GM12878 (cell line): Measurements from ENCODE around the gene MYL12A. TPM values are rescaled to one million over a fixed set of nuclear protein-coding genes. Genes with fewer than 3 reads are reported as not detected.

Source experiments
- ATAC-seq: fragments of 200-7000 bp; cut with Tn5 transposase; 3 replicates; pipeline ENCODE4 v1.9.1; 2020; ENCODE audit warnings: mild to moderate bottlenecking, moderate library complexity
- BruUV-seq: library from RNA; stranded (reverse); fragments of 400-500 nt; replicated peaks from 2 replicates; lab custom pipeline; 2021; lab: Mats Ljungman, UMichigan
- CTCF ChIA-PET: fragments of 300-600 bp; sonication (Branson Sonifier 250); formaldehyde crosslinking; extraction: SDS; loops from one replicate; lab custom pipeline; 2021; ENCODE audit warnings: inconsistent platforms; lab: Yijun Ruan, JAX
- POLR2A ChIA-PET: fragments of 350-600 bp; formaldehyde crosslinking; extraction: SDS; loops from one replicate; lab custom pipeline; 2021; ENCODE audit warnings: inconsistent platforms; lab: Charles Lee
- RAD21 ChIA-PET: fragments of 300-600 bp; sonication (Branson Sonifier 250); formaldehyde crosslinking; loops from one replicate; lab custom pipeline; 2023; ENCODE audit warnings: antibody characterized with exemption; ENCODE audit not compliant: unreplicated experiment; lab: Charles Lee
- SMC1A ChIA-PET: fragments of 300-600 bp; sonication (Branson Sonifier 250); formaldehyde crosslinking; loops from one replicate; lab custom pipeline; 2023; ENCODE audit not compliant: unreplicated experiment, uncharacterized antibody; lab: Charles Lee
- DNase-seq: peaks from one replicate; pipeline ENCODE4 v3.0.0-alpha.2; 2011; ENCODE audit warnings: low read depth, low spot score
- FAIRE-seq: peaks from 3 replicates; lab custom pipeline; 2011; peaks lifted over from hg19 to GRCh38; lab: Jason Lieb, UNC
- H2AFZ ChIP-seq: 2 replicates; pipeline ENCODE4 v1.6.0; 2011; ENCODE audit warnings: low read depth, low read length, control low read depth; ENCODE audit not compliant: control insufficient read depth
- H3K27ac ChIP-seq: 2 replicates; pipeline ENCODE4 v1.5.1; 2011; ENCODE audit warnings: control low read depth; ENCODE audit not compliant: control insufficient read depth, insufficient read depth
- H3K27me3 ChIP-seq, 2 experiments: replicated peaks in 1 of 2; 2 replicates each; pipeline versions ENCODE4 v1.6.0 to v1.6.1; 2011; ENCODE audit warnings: low read length in 1 of 2; ENCODE audit not compliant: control insufficient read depth in 2 of 2, insufficient read depth in 2 of 2
- H3K36me3 ChIP-seq, 2 experiments: 2 replicates each; pipeline ENCODE4 v1.5.1; 2011; ENCODE audit warnings: low read length in 1 of 2; ENCODE audit not compliant: control insufficient read depth in 2 of 2, insufficient read depth in 2 of 2
- H3K4me1 ChIP-seq: 2 replicates; pipeline ENCODE4 v1.6.1; 2011; ENCODE audit warnings: mild to moderate bottlenecking, low read length, moderate library complexity, mixed read lengths; ENCODE audit not compliant: control insufficient read depth, insufficient read depth
- H3K4me2 ChIP-seq: 2 replicates; pipeline ENCODE4 v1.6.0; 2011; ENCODE audit warnings: control low read depth; ENCODE audit not compliant: control insufficient read depth, insufficient read depth
- H3K4me3 ChIP-seq: fragments of 200-600 bp; sonication (generic); 2 replicates; pipeline ENCODE4 v1.5.1; 2016
- H3K79me2 ChIP-seq: 2 replicates; pipeline ENCODE4 v1.6.0; 2011; ENCODE audit warnings: low read length; ENCODE audit not compliant: control insufficient read depth, insufficient read depth
- H3K9ac ChIP-seq: 2 replicates; pipeline ENCODE4 v1.8.0; 2011; ENCODE audit warnings: low read length, control low read depth, mixed read lengths; ENCODE audit not compliant: control insufficient read depth, insufficient read depth
- H3K9me3 ChIP-seq: replicated peaks from 3 replicates; pipeline ENCODE4 v1.5.1; 2011; ENCODE audit warnings: mild to moderate bottlenecking, low read length; ENCODE audit not compliant: control insufficient read depth, insufficient read depth
- H4K20me1 ChIP-seq: 2 replicates; pipeline ENCODE4 v1.6.0; 2011; ENCODE audit not compliant: control insufficient read depth, insufficient read depth
- BCLAF1 ChIP-seq: fragments of 450-650 bp; IDR thresholded peaks from 2 replicates; pipeline ENCODE4 v1.6.1; 2017; ENCODE audit warnings: antibody characterized with exemption, mild to moderate bottlenecking, moderate library complexity
- DPF2 ChIP-seq: fragments of 450-650 bp; IDR thresholded peaks from 2 replicates; pipeline ENCODE4 v1.6.1; 2017; ENCODE audit warnings: mild to moderate bottlenecking
- KLF5 ChIP-seq: fragments of 450-650 bp; IDR thresholded peaks from 2 replicates; pipeline ENCODE4 v1.6.1; 2014; ENCODE audit warnings: mild to moderate bottlenecking; ENCODE audit not compliant: partially characterized antibody
- MXI1 ChIP-seq: fragments of 150-350 bp; IDR thresholded peaks from 2 replicates; pipeline ENCODE4 v1.6.1; 2011; ENCODE audit warnings: low read depth, mild to moderate bottlenecking, inconsistent platforms, low read length, improper control_type of control experiment
- NBN ChIP-seq: fragments of 450-650 bp; IDR thresholded peaks from 2 replicates; pipeline ENCODE4 v1.6.1; 2016
- NFYA ChIP-seq: IDR thresholded peaks from 2 replicates; pipeline ENCODE4 v1.6.1; 2011; ENCODE audit warnings: low read depth, mild to moderate bottlenecking, low read length, improper control_type of control experiment, borderline replicate concordance
- NR2C1 ChIP-seq: fragments of 450-650 bp; IDR thresholded peaks from 2 replicates; pipeline ENCODE4 v1.6.1; 2017; ENCODE audit warnings: antibody characterized with exemption, mild to moderate bottlenecking, moderate library complexity
- PBX3 ChIP-seq: IDR thresholded peaks from 2 replicates; pipeline ENCODE4 v1.6.1; 2011; ENCODE audit warnings: mild to moderate bottlenecking, low read depth, low read length, moderate library complexity; ENCODE audit not compliant: insufficient replicate concordance
- RELA ChIP-seq: fragments of 450-650 bp; IDR thresholded peaks from 2 replicates; pipeline ENCODE4 v1.8.0; 2014; ENCODE audit warnings: borderline replicate concordance; ENCODE audit not compliant: partially characterized antibody
- SIX5 ChIP-seq: IDR thresholded peaks from 2 replicates; pipeline ENCODE4 v1.6.1; 2011; ENCODE audit warnings: mild to moderate bottlenecking, low read depth, low read length, moderate library complexity; ENCODE audit not compliant: severe bottlenecking
- SREBF2 ChIP-seq: IDR thresholded peaks from 2 replicates; pipeline ENCODE4 v1.6.1; 2012; ENCODE audit warnings: mild to moderate bottlenecking, low read length
- TBL1XR1 ChIP-seq: IDR thresholded peaks from 2 replicates; pipeline ENCODE4 v1.6.1; 2012; ENCODE audit warnings: low read depth, low read length, improper control_type of control experiment
- YY1 ChIP-seq: IDR thresholded peaks from 2 replicates; pipeline ENCODE4 v1.6.1; 2011; ENCODE audit warnings: low read depth, mild to moderate bottlenecking, low read length
- ZBTB4 ChIP-seq: fragments of 450-650 bp; formaldehyde crosslinking; IDR thresholded peaks from 2 replicates; pipeline ENCODE4 v1.4.0; 2022; ENCODE audit warnings: mild to moderate bottlenecking, moderate library complexity
- ZNF24 ChIP-seq: fragments of 450-650 bp; IDR thresholded peaks from 2 replicates; pipeline ENCODE4 v1.6.1; 2017; ENCODE audit warnings: antibody characterized with exemption, mild to moderate bottlenecking
- ZNF274 ChIP-seq: IDR thresholded peaks from one replicate; pipeline ENCODE4 v1.8.0; 2011; ENCODE audit not compliant: insufficient read length, insufficient read depth
- WGBS: methylation state at CpG from one replicate; pipeline ENCODE4 v1.1.6; 2016; ENCODE audit warnings: low lambda C conversion rate; ENCODE audit not compliant: insufficient replicate concordance, insufficient coverage; ENCODE audit errors: missing lambda C conversion rate; 5-methylcytosine and 5-hydroxymethylcytosine counted together
- in situ Hi-C: fragments of 300-500 bp; cut with MboI; formaldehyde crosslinking; loops from 9 replicates; pipeline ENCODE4 v1.14.3; 2018; ENCODE audit warnings: mixed read lengths
- intact Hi-C: fragments of 100-400 bp; cut with micrococcal nuclease; formaldehyde crosslinking; loops from one replicate; pipeline ENCODE4 v1.14.2; 2022; ENCODE audit not compliant: unreplicated experiment
- polyA plus RNA-seq, 11 experiments: library from polyadenylated mRNA; depleted of rRNA in 4 of 11; unstranded in 6 of 11; stranded (reverse) in 5 of 11; fragments of >200 nt; fragmentation: Nextera tagmentation in 4 of 11; fragmentation: Illumina TruSeq in 1 of 11; extraction: Ambion mirVana in 4 of 11; extraction: Trizol in 1 of 11; gene quantifications; 1 replicate in 1 of 11; 2 replicates in 10 of 11; pipeline versions ENCODE4 v1.2.1 to v1.2.3, GENCODE V29; 2011 to 2016; ENCODE audit warnings: inconsistent platforms in 2 of 11, missing spikeins in 2 of 11, low read depth in 1 of 11
- total RNA-seq, 4 experiments: library from RNA; depleted of rRNA in 3 of 4; stranded (reverse); fragments of >200 nt in 3 of 4; fragmentation: Illumina TruSeq in 1 of 4; extraction: Trizol in 1 of 4; gene quantifications; 2 replicates each; pipeline versions ENCODE4 v1.2.1 to v1.2.3, GENCODE V29; 2013 to 2021

MYL12A gene
- total and polyA plus RNA-seq, 10 of the 15 experiments (the other 5 are each of a cell fraction or from before 2014, with no cell fraction given) = 488 to 1,663 (median 924) TPM

- Histone ChIP-seq H3K4me3 (no peak overlapping the region), H3K4me2 (no peak overlapping the region), H3K79me2 (no peaks in the 10 kb centered on the region), H3K27ac (no peak overlapping the region), H4K20me1 (no peaks in the 10 kb centered on the region), H3K36me3 (no peaks in the 10 kb centered on the region), H3K9ac (no peak overlapping the region), H3K27me3 (no peaks in the 10 kb centered on the region), H3K9me3 (peaks cover 4% of the 10 kb centered on the region; the same call in 2 of the 3 replicates), H2AFZ (no peak overlapping the region), H3K4me1 (peaks cover 15% of the 10 kb centered on the region)
- in situ Hi-C loops = loop anchor here (5.0 to 10.0 kb wide), 3 partner anchors 169 to 1771 kb away; partner anchors contain the start of gene TGIF1
- intact Hi-C loops = no loop called here
- no TSS peak for BruUV-seq
- WGBS = 43% methylated on average over 10 of the region's 10 CpGs
- DNase-seq (no peak), FAIRE-seq (no peak), ATAC-seq (no peak)
- ChIA-PET CTCF (interaction anchor here (1.7 to 11.4 kb wide), 6 partner anchors 13 to 383 kb away, joined by 5 to 204 read pairs (median 32); no protein-coding TSS in a partner anchor), POLR2A (interaction anchor here (0.6 to 1.1 kb wide), 2 partner anchors 171 to 538 kb away, joined by 3 to 4 read pairs; no protein-coding TSS in a partner anchor), SMC1A (interaction anchor here (0.6 to 6.5 kb wide), 11 partner anchors 14 to 382 kb away, joined by 3 to 72 read pairs (median 4); no protein-coding TSS in a partner anchor), RAD21 (interaction anchor here (0.7 to 8.8 kb wide), 7 partner anchors 170 to 382 kb away, joined by 3 to 76 read pairs (median 9); no protein-coding TSS in a partner anchor)
- TF ChIP-seq SREBF2 (no peak), KLF5 (no peak), ZNF274 (no peak), YY1 (no peak), ZBTB4 (CRISPR knock-in tag) (no peak), RELA (no peak), NBN (no peak), BCLAF1 (no peak), ZNF24 (no peak), SIX5 (no peak), TBL1XR1 (no peak), NFYA (no peak), PBX3 (no peak), NR2C1 (no peak), DPF2 (no peak), MXI1 (no peak)
These were observed 35.8 kb downstream of the MYL12A start for GRCh38 chr18:3283253-3283863.
